K562 treated with DMSO at 1 percent for 4 hours (cell line): ENCODE measurements around the gene RUFY4. TPM values are rescaled to one million over a fixed set of nuclear protein-coding genes. Genes with fewer than 3 reads are reported as not detected.

Source experiments
- total RNA-seq: library from RNA; unstranded; fragments of 300-600 nt; gene quantifications from 2 replicates; pipeline ENCODE4 v1.2.3, GENCODE V29; 2022; ENCODE audit not compliant: insufficient read depth

RUFY4 gene
- total RNA-seq, result not detected in 2 replicates

DNA sequence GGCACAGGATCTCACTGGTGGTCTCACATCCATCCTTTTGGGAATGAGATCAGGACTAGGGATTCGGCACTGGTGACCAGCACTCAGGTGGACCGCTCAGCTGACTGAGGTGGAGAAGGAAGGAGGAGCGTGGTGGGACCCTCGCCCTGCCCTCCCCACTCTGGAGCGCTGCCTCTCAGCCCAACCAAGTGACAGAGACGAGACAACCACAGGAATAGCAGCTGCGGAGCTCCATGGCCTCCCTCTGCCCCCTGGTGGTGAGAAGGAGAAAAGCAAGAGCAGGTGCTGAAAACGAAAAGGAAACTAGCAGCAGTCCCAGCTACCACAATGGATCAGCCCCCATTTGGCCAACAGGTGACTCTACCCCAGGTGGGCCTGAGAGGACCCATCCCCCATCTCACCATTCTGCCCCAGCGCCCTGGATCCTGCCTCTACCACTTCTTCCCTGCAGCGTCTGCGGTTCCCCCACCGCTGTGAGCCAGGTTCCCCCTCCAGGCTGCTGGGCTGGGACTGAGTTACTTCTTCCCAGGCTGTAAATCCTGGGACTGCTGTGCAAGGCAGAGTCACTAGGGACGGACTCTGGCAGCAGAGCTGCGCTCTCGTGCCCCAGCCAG, at the start of gene RUFY4:
Gene RUFY4, plus strand, starts transcription at position 533 of the 614 bp plus-strand sequence. CDS start 1,353 bp downstream, outside the sequence.

GRCh38 chr2:218125626-218126080, 56.6 kb downstream of the RUFY4 start, which contains the start of gene CXCR2:
Gene CXCR2 (plus strand): TSS chr2:218126028. CDS start chr2:218134802, 8,774 bp downstream.

Other genes with a start within 250 kb of the RUFY4 start
- gene TNS1, start 66.3 kb upstream of the RUFY4 start, total RNA-seq, result 1.4 and 2.7 TPM in 2 replicates
- gene CXCR2, start 56.8 kb downstream of the RUFY4 start, total RNA-seq, result not detected in 2 replicates
- gene CXCR1, start 97.7 kb downstream of the RUFY4 start, total RNA-seq, result not detected in 2 replicates
- 128 and 130 TPM in 2 replicates for gene ARPC2, start 147.9 kb downstream of the RUFY4 start, total RNA-seq
- gene GPBAR1, start 191.8 kb downstream of the RUFY4 start, total RNA-seq, result not detected in 2 replicates
- gene AAMP, start 200.9 kb downstream of the RUFY4 start, total RNA-seq, result 76.3 and 90.0 TPM in 2 replicates
- 31.6 and 50.6 TPM in 2 replicates for gene PNKD, start 201.3 kb downstream of the RUFY4 start, total RNA-seq
- 67.5 and 81.0 TPM in 2 replicates for gene TMBIM1, start 223.2 kb downstream of the RUFY4 start, total RNA-seq